HG03521 (cell line): ENCODE results near the gene COG5.

Experiments
- ATAC-seq: cut with Tn5 transposase; IDR thresholded peaks from one replicate; pipeline ENCODE4 v1.9.1; 2021; ENCODE audit warnings: mild to moderate bottlenecking, moderate library complexity; ENCODE audit not compliant: unreplicated experiment

Gene COG5

GRCh38 chr7:107201795-107202450, 361.8 kb downstream of the COG5 start:
- ATAC-seq = no peak

DNA sequence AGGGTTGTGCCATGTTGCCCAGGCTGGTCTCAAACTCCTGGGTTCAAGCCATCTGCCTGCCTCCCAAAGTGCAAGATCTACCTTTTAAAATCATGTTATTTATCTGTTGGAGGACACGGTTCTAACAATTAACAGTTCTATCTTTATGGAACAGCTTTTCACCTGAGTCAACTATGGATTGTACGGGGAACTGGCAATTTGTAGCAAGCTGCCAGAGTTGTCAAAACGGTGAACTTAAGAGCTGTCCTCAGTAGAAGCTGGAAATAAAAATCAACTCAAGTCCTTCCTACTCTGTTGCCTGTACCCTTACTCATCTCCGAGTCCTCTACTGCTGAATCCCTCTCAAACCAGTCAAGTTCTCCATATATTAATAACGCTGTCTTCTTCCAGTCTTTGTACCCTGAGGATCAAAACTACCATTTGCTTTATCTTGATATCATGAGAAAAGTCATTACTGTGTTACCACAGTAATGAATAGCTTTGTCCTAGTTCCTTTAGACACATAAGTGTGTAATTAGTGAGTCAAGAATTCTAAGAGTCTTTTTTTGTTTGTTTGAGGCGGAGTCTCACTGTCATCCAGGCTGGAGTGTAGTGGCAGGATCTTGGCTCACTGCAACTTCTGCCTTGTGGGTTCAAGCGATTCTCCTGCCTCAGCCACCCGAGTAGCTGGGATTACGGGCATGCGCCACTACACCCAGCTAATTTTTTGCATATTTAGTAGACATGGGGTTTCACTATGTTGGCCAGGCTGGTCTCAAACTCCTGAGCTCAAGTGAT, 366.7 kb downstream of the COG5 start:
- no peak for ATAC-seq

DNA sequence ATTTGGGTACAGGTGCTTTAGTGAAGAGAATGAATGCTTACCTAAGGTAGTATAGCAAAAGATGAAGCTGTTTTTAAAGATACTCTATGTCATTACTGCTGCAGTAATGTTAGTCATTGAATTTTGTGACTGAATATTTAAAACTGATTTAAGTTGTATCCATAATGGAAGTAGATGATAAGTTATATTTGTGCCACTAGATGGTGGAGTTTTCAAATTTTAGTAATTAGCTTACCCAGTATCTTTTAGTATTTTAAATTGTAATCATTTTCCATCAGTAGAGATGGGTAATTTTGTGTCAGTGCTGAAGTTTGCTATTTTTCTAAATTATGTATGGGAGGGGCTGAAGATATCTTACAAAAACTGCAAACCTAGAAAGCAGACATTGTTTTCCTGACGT, 369.7 kb downstream of the COG5 start:
- no peak for ATAC-seq

GRCh38 chr7:107190090-107190489, 373.6 kb downstream of the COG5 start:
- ATAC-seq = no peak

DNA sequence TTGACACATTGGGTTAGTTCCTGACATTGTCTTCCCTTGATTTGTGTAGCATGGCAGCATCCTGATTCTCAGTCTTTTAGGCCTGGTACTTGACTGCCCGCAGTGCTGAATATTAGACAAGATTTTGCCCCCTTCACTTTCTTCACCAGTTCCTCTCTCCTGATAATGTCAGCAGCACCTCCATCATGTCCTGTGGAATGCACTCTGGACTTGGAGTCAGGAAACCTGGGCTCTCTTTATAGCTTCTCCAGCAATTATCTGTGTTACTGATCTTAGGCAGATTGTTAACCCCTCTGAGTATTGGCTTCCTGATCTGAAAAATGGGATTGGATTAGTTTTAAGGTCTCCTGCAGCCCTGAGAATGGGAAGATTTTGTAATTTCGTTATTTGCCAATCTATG, 375.9 kb downstream of the COG5 start:
- ATAC-seq = no peak

DNA sequence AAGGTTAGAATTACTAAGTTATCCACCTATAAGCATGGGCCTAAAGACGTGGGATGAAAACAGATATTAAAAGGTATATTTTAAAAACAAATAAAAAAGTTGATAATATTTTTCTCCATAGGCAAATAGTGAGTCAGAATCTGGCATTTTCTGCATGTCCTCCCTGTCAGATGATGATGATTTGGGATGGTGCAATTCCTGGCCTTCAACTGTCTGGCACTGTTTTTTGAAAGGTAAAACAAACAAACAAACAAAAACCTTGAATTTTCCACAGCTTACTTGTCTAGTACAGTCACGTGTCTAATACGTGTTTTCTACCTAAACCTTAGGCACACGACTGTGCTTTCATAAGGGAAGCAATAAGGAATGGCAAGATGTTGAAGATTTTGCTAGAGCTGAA, 377.5 kb downstream of the COG5 start:
- no peak for ATAC-seq

- no peak for ATAC-seq
Observed at GRCh38 chr7:107185716-107186115, 378.0 kb downstream of the COG5 start.

DNA sequence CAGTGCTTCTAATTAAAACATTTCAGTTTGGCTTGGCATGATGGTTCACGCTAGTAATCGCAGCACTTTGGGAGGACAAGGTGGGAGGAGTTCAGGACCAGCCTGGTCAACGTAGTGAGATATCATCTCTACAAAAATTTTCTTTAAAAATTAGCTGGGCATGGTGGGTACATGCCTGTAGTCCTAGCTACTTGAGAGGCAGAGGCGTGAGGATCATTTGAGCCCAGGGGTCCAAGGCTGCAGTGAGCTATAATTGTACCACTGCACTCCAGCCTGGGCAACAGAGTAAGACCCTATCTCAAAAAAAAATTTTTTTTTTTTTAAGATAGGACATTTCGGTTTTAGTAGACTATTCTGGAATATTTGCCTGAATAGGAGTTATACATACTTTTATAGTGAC, 382.5 kb downstream of the COG5 start:
- ATAC-seq = no peak

- ATAC-seq = no peak
Observed at GRCh38 chr7:107180378-107180777, 383.3 kb downstream of the COG5 start.

- ATAC-seq = no peak
Observed at GRCh38 chr7:107179326-107180164, 384.2 kb downstream of the COG5 start.

GRCh38 chr7:107173691-107174406, 389.9 kb downstream of the COG5 start:
- ATAC-seq = peak; percentile 39

GRCh38 chr7:107173191-107173590, 390.5 kb downstream of the COG5 start:
- ATAC-seq = no peak

- no peak for ATAC-seq
Observed at GRCh38 chr7:107172276-107173032, 391.3 kb downstream of the COG5 start.

- no peak for ATAC-seq
Observed at GRCh38 chr7:107171496-107171895, 392.2 kb downstream of the COG5 start.

DNA sequence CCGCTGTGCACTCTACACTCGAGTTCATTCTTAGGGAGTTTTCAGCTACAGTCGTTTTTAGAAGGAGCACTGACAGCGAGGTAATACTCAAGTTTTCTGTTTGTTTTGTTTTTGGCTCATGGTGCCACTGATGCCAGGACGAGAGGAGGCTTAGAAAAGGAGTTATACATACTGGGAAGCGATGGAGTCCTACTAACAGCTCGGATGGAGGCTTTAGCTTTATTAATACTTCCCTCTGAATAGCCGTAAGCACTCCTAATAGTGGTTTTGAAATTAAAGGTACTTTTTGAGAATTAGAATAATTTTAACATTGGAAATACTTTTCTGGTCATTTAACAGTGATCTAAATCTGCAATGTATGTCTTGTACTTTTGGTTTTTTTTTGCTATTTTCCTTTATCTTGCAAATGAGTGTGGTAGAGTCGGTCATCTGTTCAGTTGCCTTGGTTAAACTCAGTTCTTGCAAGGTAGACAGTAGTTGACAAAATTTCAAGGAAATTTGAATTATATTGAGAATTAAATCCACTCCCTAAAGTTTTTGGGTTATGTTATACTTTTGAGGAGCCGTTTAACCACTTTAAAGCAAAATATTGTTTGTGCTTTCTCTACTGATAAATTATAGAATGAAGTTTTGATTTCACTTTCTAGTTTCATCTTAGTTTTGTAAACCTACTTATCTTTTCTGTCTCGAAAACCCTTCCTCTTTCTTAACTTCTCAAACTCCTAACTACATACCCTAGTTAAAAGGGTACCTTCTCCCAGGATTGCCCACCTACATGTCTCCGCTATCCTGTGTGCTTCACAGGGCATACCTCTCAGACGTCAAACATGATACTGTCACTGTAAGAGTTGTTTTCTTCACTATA, 393.4 kb downstream of the COG5 start:
- ATAC-seq = no peak

DNA sequence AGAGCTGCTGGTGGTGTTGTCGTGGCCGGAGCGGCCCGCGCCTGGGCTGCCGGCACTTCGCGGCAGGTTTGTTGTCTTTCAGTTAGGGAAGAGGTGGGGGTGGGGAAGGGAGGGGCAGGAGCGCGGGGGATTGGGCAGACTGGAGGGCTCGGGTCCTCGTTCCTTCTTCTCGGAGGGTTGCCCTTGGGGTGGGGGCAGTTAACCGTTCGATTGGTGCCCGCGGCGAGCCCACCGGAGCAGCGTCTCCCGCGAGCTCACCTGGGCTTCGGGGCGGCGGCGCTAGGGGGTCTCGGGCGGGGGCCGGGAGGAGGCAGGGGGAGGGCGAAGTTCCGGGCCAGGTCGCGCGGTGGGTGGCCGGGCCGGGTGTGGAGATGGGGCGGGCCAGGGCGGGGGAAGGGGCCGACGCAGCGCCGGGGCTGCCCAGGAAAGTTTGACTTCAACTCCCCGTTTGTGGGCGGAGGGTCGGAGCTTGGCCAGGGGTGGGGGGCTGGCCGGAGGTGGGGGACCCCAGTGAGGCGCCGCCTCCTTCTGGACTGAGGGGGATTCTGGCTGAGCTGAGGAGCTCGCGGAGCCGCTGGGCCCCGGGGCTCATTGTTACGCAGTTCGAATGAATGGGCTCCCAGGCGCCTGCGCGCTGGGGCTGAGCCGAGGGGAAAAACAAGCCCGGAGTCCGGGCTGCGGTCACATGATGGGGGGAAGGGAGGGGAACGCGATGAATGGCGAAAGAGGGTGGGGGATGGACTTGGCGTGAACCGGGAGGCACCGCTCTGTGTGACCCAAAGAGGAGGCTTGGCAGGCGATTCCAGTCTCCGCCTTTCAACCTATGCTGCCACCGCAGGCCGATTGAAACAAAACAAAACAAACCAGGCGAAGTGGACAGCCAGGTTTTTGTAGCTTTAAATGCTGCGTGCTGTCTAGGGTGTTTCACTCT, 394.3 kb downstream of the COG5 start:
- peak; percentile 18 for ATAC-seq

DNA sequence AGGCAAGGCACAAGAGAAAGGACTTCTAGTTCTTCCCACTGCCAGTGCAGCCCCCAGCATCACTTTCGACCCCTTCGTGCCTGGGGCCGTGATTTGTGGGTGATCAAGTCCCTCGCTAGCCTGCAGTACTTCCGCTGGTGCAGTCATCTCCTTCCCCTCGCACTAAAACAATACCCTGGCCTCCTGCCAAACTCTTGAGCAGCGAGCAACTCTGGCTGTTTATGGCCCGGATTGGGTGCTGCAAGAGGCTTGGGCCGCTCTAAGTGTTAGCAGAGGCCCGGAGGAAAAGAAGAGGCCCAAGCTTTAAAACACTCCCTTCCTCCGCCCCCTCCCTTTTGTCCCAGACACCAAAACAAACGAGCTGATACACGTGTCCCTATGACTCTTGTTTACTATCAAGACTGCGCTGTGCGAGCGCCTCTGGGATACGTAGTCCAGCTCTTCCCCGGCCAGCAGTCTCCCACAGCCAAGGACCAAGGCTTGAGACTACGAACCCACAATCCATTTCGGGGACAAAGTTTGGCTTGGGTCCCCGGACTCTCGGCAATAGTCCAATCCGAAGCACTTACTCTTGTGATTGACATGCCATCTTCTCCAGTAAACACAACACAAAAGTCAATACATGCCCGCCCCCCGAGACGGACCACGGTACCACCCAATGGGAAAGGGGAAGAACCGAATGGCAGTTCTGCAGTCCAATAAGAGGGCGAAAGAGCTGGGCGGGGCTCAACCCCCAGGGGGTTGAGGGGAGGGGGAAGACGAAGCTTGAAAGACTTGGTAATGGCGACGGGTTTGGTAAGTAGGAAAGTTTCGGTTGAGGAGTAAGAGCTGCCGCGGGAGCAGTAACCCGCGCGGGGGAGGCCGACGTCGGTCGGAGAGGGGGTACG, 395.2 kb downstream of the COG5 start, which contains the start of gene HBP1:
Gene HBP1, plus strand, starts transcription at position 771 of the 887 bp plus-strand sequence. CDS start 10,891 bp downstream, outside the sequence.
- peak; percentile 85 for ATAC-seq
